CD8-positive, alpha-beta memory T cell (primary cell): ENCODE data around the gene HSPG2. TPM values are rescaled to one million over a fixed set of nuclear protein-coding genes. Genes with fewer than 3 reads are reported as not detected.

ENCODE experiments used
- CTCF ChIA-PET: fragments of 350-600 bp; sonication (Branson Sonifier 250); formaldehyde crosslinking; loops from one replicate; lab custom pipeline; 2021; ENCODE audit warnings: antibody characterized with exemption; lab: Charles Lee
- POLR2A ChIA-PET: fragments of 350-600 bp; sonication (Branson Sonifier 250); formaldehyde crosslinking; loops from one replicate; lab custom pipeline; 2021; ENCODE audit warnings: antibody characterized with exemption; lab: Charles Lee
- DNase-seq, 5 donors: peaks; one replicate each; pipeline versions ENCODE4 v3.0.0 to v3.0.0-alpha.2; 2020 to 2022; ENCODE audit warnings: mixed read lengths in 1 of 5
- H3K27ac ChIP-seq: one replicate; pipeline ENCODE4 v1.7.0; 2013; ENCODE audit warnings: low read depth, mild to moderate bottlenecking, low read length, moderate library complexity
- H3K27me3 ChIP-seq: 2 replicates; pipeline ENCODE4 v1.7.0; 2013; ENCODE audit warnings: low read length, mild to moderate bottlenecking; ENCODE audit not compliant: insufficient read depth, poor library complexity, severe bottlenecking
- H3K36me3 ChIP-seq: 2 replicates; pipeline ENCODE4 v1.7.0; 2013; ENCODE audit warnings: mild to moderate bottlenecking, low read length, moderate library complexity; ENCODE audit not compliant: insufficient read depth
- H3K4me1 ChIP-seq: 2 replicates; pipeline ENCODE4 v1.7.0; 2013; ENCODE audit warnings: mild to moderate bottlenecking, low read length, moderate library complexity; ENCODE audit not compliant: insufficient read depth
- H3K4me3 ChIP-seq: 2 replicates; pipeline ENCODE4 v1.7.0; 2013; ENCODE audit warnings: mild to moderate bottlenecking, low read length
- H3K9me3 ChIP-seq: 2 replicates; pipeline ENCODE4 v1.7.0; 2013; ENCODE audit warnings: mild to moderate bottlenecking, low read length
- H3K27ac Mint-ChIP-seq, 8 donors: one replicate each; pipeline ENCODE4 v1.8.0; 2020 to 2021; ENCODE audit warnings: mixed read lengths in 8 of 8, mild to moderate bottlenecking in 6 of 8, inconsistent platforms in 3 of 8, moderate library complexity in 3 of 8
- H3K27me3 Mint-ChIP-seq, 2 donors: one replicate each; pipeline ENCODE4 v1.8.0; 2020 to 2021; ENCODE audit warnings: mixed read lengths in 2 of 2, mild to moderate bottlenecking in 1 of 2, moderate library complexity in 1 of 2
- H3K36me3 Mint-ChIP-seq, 3 donors: one replicate each; pipeline ENCODE4 v1.8.0; 2020 to 2021; ENCODE audit warnings: mixed read lengths in 3 of 3, inconsistent platforms in 1 of 3, mild to moderate bottlenecking in 1 of 3
- H3K4me1 Mint-ChIP-seq, 3 donors: one replicate each; pipeline ENCODE4 v1.8.0; 2020 to 2021; ENCODE audit warnings: mixed read lengths in 3 of 3, inconsistent platforms in 1 of 3, mild to moderate bottlenecking in 1 of 3
- H3K4me3 Mint-ChIP-seq, 7 donors: one replicate each; pipeline ENCODE4 v1.8.0; 2020 to 2021; ENCODE audit warnings: mixed read lengths in 7 of 7, mild to moderate bottlenecking in 6 of 7, moderate library complexity in 4 of 7, inconsistent platforms in 2 of 7
- H3K9me3 Mint-ChIP-seq, 5 donors: one replicate each; pipeline ENCODE4 v1.8.0; 2020 to 2022; ENCODE audit warnings: mixed read lengths in 5 of 5, mild to moderate bottlenecking in 3 of 5, moderate library complexity in 2 of 5, inconsistent platforms in 1 of 5
- polyA plus RNA-seq: library from polyadenylated mRNA; unstranded; fragments of 300-500 nt; fragmentation: Illumina TruSeq; gene quantifications from one replicate; pipeline ENCODE4 v1.2.3, GENCODE V29; 2021
- total RNA-seq, 2 experiments: library from RNA; stranded (reverse); gene quantifications; one replicate each; pipeline ENCODE4 v1.2.3, GENCODE V29; 2021

The HSPG2 gene
- total and polyA plus RNA-seq, 3 experiments from 2014 or later: 0.24 to 0.72 TPM; not detected in 1

- no peak for DNase-seq
- Histone ChIP-seq H3K4me1 (no peaks in the 10 kb centered on the region), H3K36me3 (no peaks in the 10 kb centered on the region), H3K4me3 (no peak overlapping the region), H3K27me3 (no peaks in the 10 kb centered on the region), H3K9me3 (no peaks in the 10 kb centered on the region), H3K27ac (no peak overlapping the region)
- H3K27me3 Mint-ChIP-seq: peaks cover 4 to 6% of the 10 kb centered on the region in 2 donors
- no peaks in the 10 kb centered on the region for H3K4me1 Mint-ChIP-seq
- H3K9me3 Mint-ChIP-seq: no peaks in the 10 kb centered on the region
- no peak overlapping the region for H3K27ac Mint-ChIP-seq
- ChIA-PET POLR2A (no interaction called here), CTCF (no interaction called here)
- no peaks in the 10 kb centered on the region for H3K36me3 Mint-ChIP-seq
- no peak overlapping the region for H3K4me3 Mint-ChIP-seq
These were observed 111.7 kb downstream of the HSPG2 start for GRCh38 chr1:21825393-21825792.

GRCh38 chr1:21824926-21825325 lies 112.2 kb downstream of the HSPG2 start:
- CTCF ChIA-PET: no interaction called here
- Histone ChIP-seq H3K4me3 (no peak overlapping the region), H3K36me3 (no peaks in the 10 kb centered on the region), H3K27ac (no peak overlapping the region), H3K27me3 (no peaks in the 10 kb centered on the region), H3K4me1 (no peaks in the 10 kb centered on the region), H3K9me3 (no peaks in the 10 kb centered on the region)
- H3K36me3 Mint-ChIP-seq: no peaks in the 10 kb centered on the region
- H3K9me3 Mint-ChIP-seq: no peaks in the 10 kb centered on the region
- no peak for DNase-seq
- no peak overlapping the region for H3K27ac Mint-ChIP-seq
- H3K27me3 Mint-ChIP-seq: peaks cover 2 to 6% of the 10 kb centered on the region in 2 donors
- POLR2A ChIA-PET: no interaction called here
- no peaks in the 10 kb centered on the region for H3K4me1 Mint-ChIP-seq
- no peak overlapping the region for H3K4me3 Mint-ChIP-seq

- no peak for DNase-seq
- Histone ChIP-seq H3K9me3 (no peaks in the 10 kb centered on the region), H3K36me3 (no peaks in the 10 kb centered on the region), H3K27me3 (no peaks in the 10 kb centered on the region), H3K4me3 (no peak overlapping the region), H3K27ac (no peak overlapping the region), H3K4me1 (no peaks in the 10 kb centered on the region)
- peaks cover 4 to 6% of the 10 kb centered on the region in 2 donors for H3K27me3 Mint-ChIP-seq
- no peak overlapping the region for H3K27ac Mint-ChIP-seq
- H3K9me3 Mint-ChIP-seq: no peaks in the 10 kb centered on the region
- no peaks in the 10 kb centered on the region for H3K4me1 Mint-ChIP-seq
- ChIA-PET POLR2A (no interaction called here), CTCF (no interaction called here)
- H3K36me3 Mint-ChIP-seq: no peaks in the 10 kb centered on the region
- H3K4me3 Mint-ChIP-seq: no peak overlapping the region
These were observed 113.0 kb downstream of the HSPG2 start for GRCh38 chr1:21823980-21824702.

- peaks cover 0 to 3% (median 2%) of the 10 kb centered on the region in 3 donors for H3K4me1 Mint-ChIP-seq
- no peaks in the 10 kb centered on the region for H3K4me1 ChIP-seq
- H3K27ac ChIP-seq: no peak overlapping the region
- DNase-seq: no peak
- no peak overlapping the region for H3K27ac Mint-ChIP-seq
- H3K36me3 Mint-ChIP-seq: no peaks in the 10 kb centered on the region
- no peaks in the 10 kb centered on the region for H3K36me3 ChIP-seq
- no peak overlapping the region for H3K4me3 Mint-ChIP-seq
- CTCF ChIA-PET: no interaction called here
- POLR2A ChIA-PET: no interaction called here
- H3K27me3 Mint-ChIP-seq: peaks cover 4 to 6% of the 10 kb centered on the region in 2 donors
- H3K4me3 ChIP-seq: no peak overlapping the region
- no peaks in the 10 kb centered on the region for H3K9me3 Mint-ChIP-seq
- H3K9me3 ChIP-seq: no peaks in the 10 kb centered on the region
- no peaks in the 10 kb centered on the region for H3K27me3 ChIP-seq
These were observed 113.7 kb downstream of the HSPG2 start for GRCh38 chr1:21823206-21823979.

- POLR2A ChIA-PET: no interaction called here
- no peaks in the 10 kb centered on the region for H3K9me3 ChIP-seq
- H3K36me3 Mint-ChIP-seq: no peaks in the 10 kb centered on the region
- H3K27me3 Mint-ChIP-seq: peaks cover 2 to 3% of the 10 kb centered on the region in 2 donors
- no peaks in the 10 kb centered on the region for H3K27me3 ChIP-seq
- CTCF ChIA-PET: no interaction called here
- H3K4me1 ChIP-seq: no peaks in the 10 kb centered on the region
- H3K36me3 ChIP-seq: no peaks in the 10 kb centered on the region
- no peak for DNase-seq
- H3K4me3 ChIP-seq: no peak overlapping the region
- H3K4me3 Mint-ChIP-seq: no peak overlapping the region
- H3K4me1 Mint-ChIP-seq: peaks cover 0 to 4% (median 2%) of the 10 kb centered on the region in 3 donors
- no peak overlapping the region for H3K27ac ChIP-seq
- no peaks in the 10 kb centered on the region for H3K9me3 Mint-ChIP-seq
- no peak overlapping the region for H3K27ac Mint-ChIP-seq
These were observed 114.8 kb downstream of the HSPG2 start for GRCh38 chr1:21822349-21822748.

- Mint-ChIP-seq H3K9me3 (no peaks in the 10 kb centered on the region), H3K4me3 (no peak overlapping the region), H3K27me3 (peaks cover 0 to 2% of the 10 kb centered on the region in 2 donors), H3K36me3 (no peaks in the 10 kb centered on the region), H3K4me1 (peaks cover 0 to 4% (median 2%) of the 10 kb centered on the region in 3 donors), H3K27ac (no peak overlapping the region)
- H3K4me1 ChIP-seq: no peaks in the 10 kb centered on the region
- CTCF ChIA-PET: no interaction called here
- H3K27me3 ChIP-seq: no peaks in the 10 kb centered on the region
- POLR2A ChIA-PET: no interaction called here
- no peak overlapping the region for H3K4me3 ChIP-seq
- no peaks in the 10 kb centered on the region for H3K36me3 ChIP-seq
- H3K9me3 ChIP-seq: no peaks in the 10 kb centered on the region
- H3K27ac ChIP-seq: no peak overlapping the region
- no peak for DNase-seq
These were observed 115.6 kb downstream of the HSPG2 start for GRCh38 chr1:21821385-21822019.

GRCh38 chr1:21820597-21821232 lies 116.4 kb downstream of the HSPG2 start:
- Histone ChIP-seq H3K9me3 (no peaks in the 10 kb centered on the region), H3K27me3 (no peaks in the 10 kb centered on the region), H3K4me3 (no peak overlapping the region), H3K36me3 (no peaks in the 10 kb centered on the region), H3K4me1 (no peaks in the 10 kb centered on the region), H3K27ac (no peak overlapping the region)
- Mint-ChIP-seq H3K36me3 (no peaks in the 10 kb centered on the region), H3K4me3 (no peak overlapping the region), H3K27ac (no peak overlapping the region), H3K4me1 (peaks cover 0 to 4% (median 2%) of the 10 kb centered on the region in 3 donors), H3K9me3 (no peaks in the 10 kb centered on the region), H3K27me3 (peaks cover 2 to 3% of the 10 kb centered on the region in 2 donors)
- ChIA-PET CTCF (no interaction called here), POLR2A (no interaction called here)
- no peak for DNase-seq
